HCT116 (cell line): ENCODE measurements around the gene FAM98C. TPM values are rescaled to one million over a fixed set of nuclear protein-coding genes. Genes with fewer than 3 reads are reported as not detected.

Experiments used
- ATAC-seq: fragments of 200-7000 bp; cut with Tn5 transposase; 2 replicates; pipeline ENCODE4 v1.9.1; 2020; ENCODE audit warnings: mild to moderate bottlenecking, moderate library complexity
- BruUV-seq: library from RNA; stranded (reverse); fragments of 400-500 nt; replicated peaks from 2 replicates; lab custom pipeline; 2021; lab: Mats Ljungman, UMichigan
- CTCF ChIA-PET: fragments of 300-600 bp; sonication (Branson Sonifier 250); formaldehyde crosslinking; loops from one replicate; lab custom pipeline; 2021; ENCODE audit warnings: antibody characterized with exemption; lab: Charles Lee
- POLR2A ChIA-PET: fragments of 300-600, 350-600 bp; sonication (Branson Sonifier 250); formaldehyde crosslinking; loops from one replicate; lab custom pipeline; 2021; ENCODE audit warnings: antibody characterized with exemption; lab: Charles Lee
- RAD21 ChIA-PET, 2 experiments: fragments of 300-600 bp; sonication (Branson Sonifier 250); formaldehyde crosslinking; loops; one replicate each; lab custom pipeline; 2023; ENCODE audit warnings: low total read pairs in 2 of 2; ENCODE audit not compliant: uncharacterized antibody in 2 of 2, unreplicated experiment in 2 of 2, low non-redundant PET in 1 of 2; lab: Charles Lee
- DNase-seq: peaks from one replicate; pipeline ENCODE4 v3.0.0-alpha.2; 2010; ENCODE audit warnings: low read depth, low spot score
- H2AFZ ChIP-seq: fragments of 200-600 bp; shearing (Covaris generic), sonication (generic); 2 replicates; pipeline ENCODE4 v1.6.1; 2017; ENCODE audit warnings: low read depth, mixed run types, mixed read lengths, antibody characterized with exemption, low read length; ENCODE audit not compliant: poor library complexity, severe bottlenecking
- H3K27ac ChIP-seq: 2 replicates; pipeline ENCODE4 v1.5.1; 2012; ENCODE audit warnings: low read depth, low read length
- H3K27me3 ChIP-seq: fragments of 200-600 bp; sonication (generic); 2 replicates; pipeline ENCODE4 v1.6.1; 2016; ENCODE audit warnings: mixed run types, low read length, mixed read lengths; ENCODE audit not compliant: insufficient read depth
- H3K36me3 ChIP-seq, 2 experiments: fragments of 200-500 bp in 1 of 2; fragments of 200-600 bp in 1 of 2; sonication (Bioruptor generic) in 1 of 2; sonication (generic) in 1 of 2; 2 replicates each; pipeline versions ENCODE4 v1.5.1 to v1.6.1; 2014 to 2016; ENCODE audit warnings: low read length in 2 of 2, inconsistent platforms in 1 of 2, mixed read lengths in 1 of 2, mixed run types in 1 of 2; ENCODE audit not compliant: insufficient read depth in 2 of 2, control insufficient read depth in 1 of 2
- H3K4me1 ChIP-seq, 2 experiments: fragments of 200-600 bp in 1 of 2; sonication (generic) in 1 of 2; 2 replicates each; pipeline versions ENCODE4 v1.5.1 to v1.6.1; 2012 to 2017; ENCODE audit warnings: low read length in 2 of 2, inconsistent platforms in 1 of 2, mild to moderate bottlenecking in 1 of 2, mixed read lengths in 1 of 2, mixed run types in 1 of 2, moderate library complexity in 1 of 2; ENCODE audit not compliant: insufficient read depth in 2 of 2, control insufficient read depth in 1 of 2
- H3K4me2 ChIP-seq: fragments of 200-600 bp; sonication (generic); 2 replicates; pipeline ENCODE4 v1.6.1; 2017; ENCODE audit warnings: mixed run types, low read length, mixed read lengths
- H3K4me3 ChIP-seq, 2 experiments: fragments of 200-600 bp in 1 of 2; sonication (generic) in 1 of 2; replicated peaks in 1 of 2; 2 replicates each; pipeline ENCODE4 v1.5.1; 2011 to 2016; ENCODE audit warnings: low read length in 2 of 2, control low read depth in 1 of 2, low read depth in 1 of 2, mild to moderate bottlenecking in 1 of 2, mixed read lengths in 1 of 2, mixed run types in 1 of 2
- H3K79me2 ChIP-seq: fragments of 200-600 bp; sonication (generic); 2 replicates; pipeline ENCODE4 v1.6.1; 2017; ENCODE audit warnings: mild to moderate bottlenecking, mixed run types, low read length, moderate library complexity, mixed read lengths; ENCODE audit not compliant: insufficient read depth
- H3K9ac ChIP-seq: fragments of 200-600 bp; sonication (generic); 2 replicates; pipeline ENCODE4 v1.6.1; 2016; ENCODE audit warnings: low read length, mixed read lengths
- H3K9me2 ChIP-seq: fragments of 200-600 bp; sonication (generic), shearing (Covaris generic); 2 replicates; pipeline ENCODE4 v1.6.1; 2017; ENCODE audit warnings: mixed run types, mild to moderate bottlenecking, moderate library complexity; ENCODE audit not compliant: insufficient read depth
- H3K9me3 ChIP-seq, 2 experiments: fragments of 200-500 bp in 1 of 2; fragments of 200-600 bp in 1 of 2; sonication (Bioruptor generic) in 1 of 2; sonication (generic) in 1 of 2; 2 replicates each; pipeline ENCODE4 v1.6.1; 2014 to 2017; ENCODE audit warnings: low read length in 2 of 2, mixed read lengths in 2 of 2, inconsistent platforms in 1 of 2, low read depth in 1 of 2, mild to moderate bottlenecking in 1 of 2, mixed run types in 1 of 2, moderate library complexity in 1 of 2; ENCODE audit not compliant: control insufficient read depth in 1 of 2, insufficient read depth in 1 of 2
- H4K20me1 ChIP-seq: fragments of 200-600 bp; sonication (generic), shearing (Covaris generic); 2 replicates; pipeline ENCODE4 v1.6.1; 2017; ENCODE audit warnings: mixed run types, mild to moderate bottlenecking, moderate library complexity; ENCODE audit not compliant: insufficient read depth
- CBX3 ChIP-seq: IDR thresholded peaks from 2 replicates; pipeline ENCODE4 v1.6.1; 2012; ENCODE audit warnings: low read depth
- CEBPB ChIP-seq: IDR thresholded peaks from 2 replicates; pipeline ENCODE4 v1.6.1; 2012; ENCODE audit warnings: low read depth
- ELF1 ChIP-seq: IDR thresholded peaks from 2 replicates; pipeline ENCODE4 v1.6.1; 2012; ENCODE audit warnings: low read depth, borderline replicate concordance
- EZH2 ChIP-seq: fragments of 200-600 bp; sonication (generic); IDR thresholded peaks from 2 replicates; pipeline ENCODE4 v1.6.1; 2017; ENCODE audit warnings: antibody characterized with exemption, mixed run types
- EZH2phosphoT487 ChIP-seq: fragments of 200-600 bp; IDR thresholded peaks from 2 replicates; pipeline ENCODE4 v1.6.1; 2018; ENCODE audit warnings: antibody characterized with exemption, borderline replicate concordance
- JUND ChIP-seq: IDR thresholded peaks from 2 replicates; pipeline ENCODE4 v1.6.1; 2012
- RAD21 ChIP-seq: IDR thresholded peaks from 2 replicates; pipeline ENCODE4 v1.6.1; 2012; ENCODE audit warnings: low read depth, mild to moderate bottlenecking
- REST ChIP-seq: IDR thresholded peaks from 2 replicates; pipeline ENCODE4 v1.6.1; 2012; ENCODE audit warnings: low read depth
- SIN3A ChIP-seq: IDR thresholded peaks from 2 replicates; pipeline ENCODE4 v1.6.1; 2012; ENCODE audit warnings: low read depth
- SP1 ChIP-seq: IDR thresholded peaks from 2 replicates; pipeline ENCODE4 v1.6.1; 2012; ENCODE audit warnings: low read depth
- TCF7L2 ChIP-seq: IDR thresholded peaks from 2 replicates; pipeline ENCODE4 v1.7.0; 2011; ENCODE audit warnings: borderline replicate concordance, inconsistent platforms; ENCODE audit not compliant: insufficient read depth, insufficient read length; ENCODE audit errors: extremely low read depth
- ZFX ChIP-seq: fragments of 450-650 bp; IDR thresholded peaks from 2 replicates; pipeline ENCODE4 v1.6.1; 2017
- ZNF274 ChIP-seq: fragments of 200-500 bp; sonication (Bioruptor generic); IDR thresholded peaks from 2 replicates; pipeline ENCODE4 v1.6.1; 2014; ENCODE audit warnings: mild to moderate bottlenecking, low read depth, low read length, inconsistent platforms
- intact Hi-C: fragments of 100-400 bp; cut with micrococcal nuclease; formaldehyde crosslinking; loops from 2 replicates; pipeline ENCODE4 v1.10.0; 2022
- total RNA-seq: library from RNA; stranded (reverse); gene quantifications from one replicate; pipeline ENCODE4 v1.2.1, GENCODE V29; 2021; ENCODE audit not compliant: unreplicated experiment

Gene FAM98C
- total RNA-seq, 1 experiment from 2014 or later, result 33.8 TPM

GRCh38 chr19:38392707-38393308 lies 10.1 kb upstream of the FAM98C start:
- CTCF ChIA-PET, result interaction anchor here (4.0 kb wide), 1 partner anchor 10 kb away, joined by 18 read pairs; the partner anchor contains the start of gene FAM98C
- Histone ChIP-seq H3K79me2 (no peaks in the 10 kb centered on the region), H3K4me1 (peaks cover 8 to 40% of the 10 kb centered on the region in 2 experiments), H3K4me2 (peak overlapping the region; percentile 60), H3K9me2 (no peaks in the 10 kb centered on the region), H3K27ac (no peak overlapping the region), H3K9me3 (no peaks in the 10 kb centered on the region), H4K20me1 (no peaks in the 10 kb centered on the region), H2AFZ (no peak overlapping the region), H3K4me3 (no peak overlapping the region), H3K27me3 (no peaks in the 10 kb centered on the region), H3K36me3 (no peaks in the 10 kb centered on the region; a peak in 1 of 4 replicates), H3K9ac (no peak overlapping the region; the same call in 1 of the 2 replicates)
- no TSS peak for BruUV-seq
- DNase-seq (no peak), ATAC-seq (no peak)
- POLR2A ChIA-PET, result interaction anchor here (0.7 kb wide), 1 partner anchor 61 kb away, joined by 5 read pairs; no protein-coding TSS in a partner anchor
- intact Hi-C loops, result no loop called here
- TF ChIP-seq TCF7L2, result no peak
- TF ChIP-seq SP1, result no peak
- no peak for TF ChIP-seq CEBPB
- TF ChIP-seq RAD21, result no peak
- TF ChIP-seq EZH2, result no peak
- no peak for TF ChIP-seq ELF1
- no peak for TF ChIP-seq SIN3A
- no peak for TF ChIP-seq ZFX
- no peak for TF ChIP-seq CBX3
- no peak for TF ChIP-seq REST
- TF ChIP-seq EZH2phosphoT487, result no peak
- no peak for TF ChIP-seq JUND
- TF ChIP-seq ZNF274, result no peak
- RAD21 ChIA-PET, result no interaction called here
